Panc1 (cell line): ENCODE results near the gene HTT-AS. TPM values are rescaled to one million over a fixed set of nuclear protein-coding genes. Genes with fewer than 3 reads are reported as not detected.

Source experiments
- ATAC-seq: fragments of 200-7000 bp; cut with Tn5 transposase; 2 replicates; pipeline ENCODE4 v1.9.1; 2020; ENCODE audit warnings: mild to moderate bottlenecking, moderate library complexity
- BruUV-seq: library from RNA; stranded (reverse); fragments of 400-500 nt; replicated peaks from 2 replicates; lab custom pipeline; 2021; lab: Mats Ljungman, UMichigan
- CTCF ChIA-PET: fragments of 300-600 bp; sonication (Branson Sonifier 250); formaldehyde crosslinking; loops from one replicate; lab custom pipeline; 2022; ENCODE audit warnings: antibody characterized with exemption; lab: Charles Lee
- POLR2A ChIA-PET: fragments of 300-600 bp; sonication (Branson Sonifier 250); formaldehyde crosslinking; loops from one replicate; lab custom pipeline; 2022; ENCODE audit warnings: antibody characterized with exemption; lab: Charles Lee
- DNase-seq: peaks from one replicate; pipeline ENCODE4 v3.0.0-alpha.2; 2010; ENCODE audit warnings: low read depth, low spot score
- H3K27ac ChIP-seq: 2 replicates; pipeline ENCODE4 v1.5.1; 2011; ENCODE audit warnings: mild to moderate bottlenecking, low read length, inconsistent platforms
- H3K27me3 ChIP-seq: fragments of 200-500 bp; sonication (Bioruptor generic); 2 replicates; pipeline ENCODE4 v1.6.0; 2014; ENCODE audit warnings: low read length, inconsistent platforms; ENCODE audit not compliant: control insufficient read depth, insufficient read depth
- H3K36me3 ChIP-seq: fragments of 200-500 bp; sonication (Bioruptor generic); 2 replicates; pipeline ENCODE4 v1.5.1; 2014; ENCODE audit warnings: inconsistent platforms, mild to moderate bottlenecking, low read length, moderate library complexity; ENCODE audit not compliant: control insufficient read depth, insufficient read depth
- H3K4me1 ChIP-seq: 2 replicates; pipeline ENCODE4 v1.5.1; 2011; ENCODE audit warnings: inconsistent platforms, mild to moderate bottlenecking, low read length, moderate library complexity; ENCODE audit not compliant: control insufficient read depth, insufficient read depth
- H3K4me3 ChIP-seq, 2 experiments: 2 replicates each; pipeline ENCODE4 v1.5.1; 2011 to 2012; ENCODE audit warnings: low read depth in 2 of 2, low read length in 2 of 2, mild to moderate bottlenecking in 2 of 2, inconsistent platforms in 1 of 2, moderate library complexity in 1 of 2
- H3K9me3 ChIP-seq: fragments of 200-500 bp; sonication (Bioruptor generic); 2 replicates; pipeline ENCODE4 v1.5.1; 2014; ENCODE audit warnings: low read depth, mild to moderate bottlenecking, inconsistent platforms, low read length, moderate library complexity; ENCODE audit not compliant: control insufficient read depth, insufficient read depth
- CTCF ChIP-seq: fragments of 450-650 bp; IDR thresholded peaks from 2 replicates; pipeline ENCODE4 v1.5.1; 2017; ENCODE audit warnings: mild to moderate bottlenecking
- POLR2AphosphoS5 ChIP-seq: IDR thresholded peaks from 2 replicates; pipeline ENCODE4 v1.6.1; 2012; ENCODE audit warnings: mild to moderate bottlenecking, low read depth, low read length, moderate library complexity
- REST ChIP-seq, 2 experiments: IDR thresholded peaks; 2 replicates each; pipeline ENCODE4 v1.6.1; 2011 to 2012; ENCODE audit warnings: low read depth in 2 of 2, control low read depth in 1 of 2, low read length in 1 of 2, mild to moderate bottlenecking in 1 of 2, moderate library complexity in 1 of 2; ENCODE audit not compliant: insufficient read depth in 1 of 2
- SIN3A ChIP-seq: IDR thresholded peaks from 2 replicates; pipeline ENCODE4 v1.6.1; 2012; ENCODE audit warnings: low read depth, mild to moderate bottlenecking, low read length, moderate library complexity, borderline replicate concordance; ENCODE audit not compliant: insufficient read depth
- TCF7L2 ChIP-seq: IDR thresholded peaks from 2 replicates; pipeline ENCODE4 v1.6.1; 2011; ENCODE audit warnings: mild to moderate bottlenecking, low read depth, low read length, inconsistent platforms
- in situ Hi-C: cut with HindIII; loops from 2 replicates; pipeline ENCODE4 v1.10.0; 2016; ENCODE audit warnings: low sequenced_read_pairs, low pct_unique_long_range_greater_than_20kb
- intact Hi-C: fragments of 100-400 bp; cut with micrococcal nuclease; formaldehyde crosslinking; loops from one replicate; pipeline ENCODE4 v1.10.0; 2022; ENCODE audit not compliant: unreplicated experiment
- total RNA-seq: library from RNA; stranded (reverse); gene quantifications from one replicate; pipeline ENCODE4 v1.2.1, GENCODE V29; 2021; ENCODE audit not compliant: unreplicated experiment

Gene HTT-AS
- total RNA-seq, 1 experiment from 2014 or later = not detected

- no peaks in the 10 kb centered on the region for H3K36me3 ChIP-seq
- H3K27ac ChIP-seq = no peak overlapping the region
- POLR2A ChIA-PET = interaction anchor here (0.6 kb wide), 1 partner anchor 71 kb away, joined by 6 read pairs; no protein-coding TSS in a partner anchor
- H3K9me3 ChIP-seq = no peaks in the 10 kb centered on the region
- no TSS peak for BruUV-seq
- CTCF ChIA-PET = interaction anchor here (0.6 kb wide), 1 partner anchor 386 kb away, joined by 4 read pairs; no protein-coding TSS in a partner anchor
- no peaks in the 10 kb centered on the region for H3K27me3 ChIP-seq
- H3K4me1 ChIP-seq = no peaks in the 10 kb centered on the region
- ATAC-seq (no peak), DNase-seq (no peak)
- in situ Hi-C loops = no loop called here
- TF ChIP-seq POLR2AphosphoS5 (no peak), SIN3A (no peak), TCF7L2 (no peak), CTCF (no peak), REST (IDR thresholded peaks at IDR 0.05; ENCODE audit: insufficient read depth in 1 of 2, low read depth in 2 of 2, low read length in 1 of 2) (no peak)
- no peak overlapping the region for H3K4me3 ChIP-seq
- intact Hi-C loops = no loop called here
Observed at GRCh38 chr4:3016961-3017360, 57.4 kb downstream of the HTT-AS start.

GRCh38 chr4:3013839-3014350 is 60.4 kb downstream of the HTT-AS start:
- no peaks in the 10 kb centered on the region for H3K27me3 ChIP-seq
- DNase-seq (no peak), ATAC-seq (no peak)
- in situ Hi-C loops = no loop called here
- no peaks in the 10 kb centered on the region for H3K4me1 ChIP-seq
- no peaks in the 10 kb centered on the region for H3K36me3 ChIP-seq
- ChIA-PET CTCF (no interaction called here), POLR2A (no interaction called here)
- H3K9me3 ChIP-seq = no peaks in the 10 kb centered on the region
- TF ChIP-seq CTCF (no peak), SIN3A (no peak), REST (IDR thresholded peaks at IDR 0.05; ENCODE audit: insufficient read depth in 1 of 2, low read depth in 2 of 2, low read length in 1 of 2) (no peak), POLR2AphosphoS5 (no peak), TCF7L2 (no peak)
- H3K4me3 ChIP-seq = no peak overlapping the region
- intact Hi-C loops = no loop called here
- no peak overlapping the region for H3K27ac ChIP-seq
- no TSS peak for BruUV-seq

Other genes starting within 250 kb of the HTT-AS start
- gene ADD1, start 230.7 kb downstream of the HTT-AS start, total RNA-seq = 158 TPM
- 32.9 TPM for gene NOP14, start 111.1 kb downstream of the HTT-AS start, total RNA-seq
- gene GRK4, start 111.0 kb downstream of the HTT-AS start, total RNA-seq = 2.5 TPM
- gene HTT, start 143 bp upstream of the HTT-AS start, total RNA-seq = 24.7 TPM
- gene MSANTD1, start 174.6 kb upstream of the HTT-AS start, total RNA-seq = 0.57 TPM
- 24.3 TPM for gene RGS12, start 218.5 kb upstream of the HTT-AS start, total RNA-seq